ENCODE data around the gene TTBK2.

Gene TTBK2

DNA sequence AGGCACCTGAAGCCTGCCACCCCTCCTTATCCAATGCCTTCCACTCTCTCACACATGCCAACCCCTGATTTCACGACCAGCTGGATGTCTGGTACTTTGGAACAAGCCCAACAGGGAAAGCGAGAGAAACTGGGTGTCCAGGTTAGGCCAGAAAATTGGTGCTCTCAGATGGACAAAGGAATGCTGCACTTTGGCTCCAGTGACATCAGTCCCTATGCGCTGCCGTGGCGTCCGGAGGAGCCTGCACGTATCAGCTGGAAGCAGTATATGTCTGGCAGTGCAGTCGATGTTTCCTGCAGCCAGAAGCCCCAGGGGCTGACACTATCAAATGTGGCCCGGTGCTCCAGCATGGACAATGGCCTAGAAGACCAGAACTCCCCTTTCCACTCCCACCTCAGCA, 228.8 kb downstream of the TTBK2 start:
- Histone ChIP-seq H3K27ac (replicated peaks) (no peak overlapping the region), H3K4me3 (replicated peaks; ENCODE audit: insufficient read depth, low read length) (no peak overlapping the region), H3K27me3 (ENCODE audit: insufficient read depth, poor library complexity, severe bottlenecking) (no peaks in the 10 kb centered on the region)
- TF ChIP-seq, protein P1, sequence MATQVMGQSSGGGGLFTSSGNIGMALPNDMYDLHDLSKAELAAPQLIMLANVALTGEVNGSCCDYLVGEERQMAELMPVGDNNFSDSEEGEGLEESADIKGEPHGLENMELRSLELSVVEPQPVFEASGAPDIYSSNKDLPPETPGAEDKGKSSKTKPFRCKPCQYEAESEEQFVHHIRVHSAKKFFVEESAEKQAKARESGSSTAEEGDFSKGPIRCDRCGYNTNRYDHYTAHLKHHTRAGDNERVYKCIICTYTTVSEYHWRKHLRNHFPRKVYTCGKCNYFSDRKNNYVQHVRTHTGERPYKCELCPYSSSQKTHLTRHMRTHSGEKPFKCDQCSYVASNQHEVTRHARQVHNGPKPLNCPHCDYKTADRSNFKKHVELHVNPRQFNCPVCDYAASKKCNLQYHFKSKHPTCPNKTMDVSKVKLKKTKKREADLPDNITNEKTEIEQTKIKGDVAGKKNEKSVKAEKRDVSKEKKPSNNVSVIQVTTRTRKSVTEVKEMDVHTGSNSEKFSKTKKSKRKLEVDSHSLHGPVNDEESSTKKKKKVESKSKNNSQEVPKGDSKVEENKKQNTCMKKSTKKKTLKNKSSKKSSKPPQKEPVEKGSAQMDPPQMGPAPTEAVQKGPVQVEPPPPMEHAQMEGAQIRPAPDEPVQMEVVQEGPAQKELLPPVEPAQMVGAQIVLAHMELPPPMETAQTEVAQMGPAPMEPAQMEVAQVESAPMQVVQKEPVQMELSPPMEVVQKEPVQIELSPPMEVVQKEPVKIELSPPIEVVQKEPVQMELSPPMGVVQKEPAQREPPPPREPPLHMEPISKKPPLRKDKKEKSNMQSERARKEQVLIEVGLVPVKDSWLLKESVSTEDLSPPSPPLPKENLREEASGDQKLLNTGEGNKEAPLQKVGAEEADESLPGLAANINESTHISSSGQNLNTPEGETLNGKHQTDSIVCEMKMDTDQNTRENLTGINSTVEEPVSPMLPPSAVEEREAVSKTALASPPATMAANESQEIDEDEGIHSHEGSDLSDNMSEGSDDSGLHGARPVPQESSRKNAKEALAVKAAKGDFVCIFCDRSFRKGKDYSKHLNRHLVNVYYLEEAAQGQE (IDR thresholded peaks at IDR 0.05; ENCODE audit: insufficient replicate concordance, low read depth) = no peak
- no peak for TF ChIP-seq CTCF (IDR thresholded peaks at IDR 0.05; ENCODE audit: insufficient read depth, low read length)
- TF ChIP-seq POLR2AphosphoS5 (IDR thresholded peaks at IDR 0.05; ENCODE audit: low read depth) = no peak
- TF ChIP-seq GABPA (IDR thresholded peaks at IDR 0.05; ENCODE audit: low read depth) = no peak
- no peak for TF ChIP-seq SPI1 (IDR thresholded peaks at IDR 0.05; ENCODE audit: borderline replicate concordance, low read depth)
- no peak for DNase-seq (ENCODE audit: low read depth in 1 of 2, low spot score in 1 of 2)

DNA sequence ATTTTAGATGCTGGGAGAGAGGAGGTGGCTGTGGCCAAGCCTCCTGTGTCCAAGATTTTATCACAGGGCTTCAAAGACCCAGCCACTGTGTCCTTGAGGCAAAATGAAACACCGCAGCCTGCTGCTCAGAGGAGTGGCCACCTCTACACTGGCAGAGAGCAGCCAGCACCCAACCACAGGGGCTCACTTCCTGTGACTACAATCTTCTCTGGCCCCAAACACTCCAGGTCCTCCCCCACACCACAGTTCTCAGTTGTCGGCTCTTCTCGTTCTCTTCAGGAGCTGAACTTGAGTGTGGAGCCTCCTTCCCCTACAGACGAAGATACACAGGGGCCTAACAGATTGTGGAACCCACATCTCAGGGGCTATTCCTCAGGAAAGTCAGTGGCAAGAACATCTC, 229.3 kb downstream of the TTBK2 start:
- peak; percentile 12 to 54 for DNase-seq (ENCODE audit: low read depth in 1 of 2, low spot score in 1 of 2)
- TF ChIP-seq, protein P1 (IDR thresholded peaks at IDR 0.05; ENCODE audit: insufficient replicate concordance, low read depth) = no peak
- TF ChIP-seq POLR2AphosphoS5 (IDR thresholded peaks at IDR 0.05; ENCODE audit: low read depth) = 0 out of 2 replicates have a peak, but pooled peaks have one; percentile 26
- TF ChIP-seq GABPA (IDR thresholded peaks at IDR 0.05; ENCODE audit: low read depth) = no peak
- no peak overlapping the region for H3K4me3 ChIP-seq (replicated peaks; ENCODE audit: insufficient read depth, low read length)
- no peak overlapping the region for H3K27ac ChIP-seq (replicated peaks)
- no peaks in the 10 kb centered on the region for H3K27me3 ChIP-seq (ENCODE audit: insufficient read depth, poor library complexity, severe bottlenecking)
